Measurements from ENCODE around the gene PTPN2. TPM values are rescaled to one million over a fixed set of nuclear protein-coding genes. Genes with fewer than 3 reads are reported as not detected.

PTPN2 gene
- total RNA-seq, 1 experiment from 2014 or later, result 44.7 TPM

GRCh38 chr18:12783524-12783923 is 100.5 kb downstream of the PTPN2 start:
- Histone ChIP-seq H3K36me3 (ENCODE audit: insufficient read depth, low read length, poor library complexity, severe bottlenecking) (no peaks in the 10 kb centered on the region), H3K9me3 (ENCODE audit: low read depth, low read length, poor library complexity, severe bottlenecking) (no peaks in the 10 kb centered on the region), H3K4me3 (ENCODE audit: low read depth, low read length, poor library complexity, severe bottlenecking) (no peak overlapping the region), H3K27me3 (replicated peaks; ENCODE audit: insufficient read depth, low read depth, low read length, poor library complexity) (no peaks in the 10 kb centered on the region), H3K27ac (ENCODE audit: low read depth, low read length, poor library complexity, severe bottlenecking) (no peak overlapping the region), H3K4me1 (ENCODE audit: insufficient read depth, low read length, poor library complexity, severe bottlenecking) (no peaks in the 10 kb centered on the region)
- ChIA-PET POLR2A (ENCODE audit: low non-redundant PET) (no interaction called here), CTCF (no interaction called here)
- no peak for DNase-seq (ENCODE audit: low spot score)
- TF ChIP-seq, protein P1, sequence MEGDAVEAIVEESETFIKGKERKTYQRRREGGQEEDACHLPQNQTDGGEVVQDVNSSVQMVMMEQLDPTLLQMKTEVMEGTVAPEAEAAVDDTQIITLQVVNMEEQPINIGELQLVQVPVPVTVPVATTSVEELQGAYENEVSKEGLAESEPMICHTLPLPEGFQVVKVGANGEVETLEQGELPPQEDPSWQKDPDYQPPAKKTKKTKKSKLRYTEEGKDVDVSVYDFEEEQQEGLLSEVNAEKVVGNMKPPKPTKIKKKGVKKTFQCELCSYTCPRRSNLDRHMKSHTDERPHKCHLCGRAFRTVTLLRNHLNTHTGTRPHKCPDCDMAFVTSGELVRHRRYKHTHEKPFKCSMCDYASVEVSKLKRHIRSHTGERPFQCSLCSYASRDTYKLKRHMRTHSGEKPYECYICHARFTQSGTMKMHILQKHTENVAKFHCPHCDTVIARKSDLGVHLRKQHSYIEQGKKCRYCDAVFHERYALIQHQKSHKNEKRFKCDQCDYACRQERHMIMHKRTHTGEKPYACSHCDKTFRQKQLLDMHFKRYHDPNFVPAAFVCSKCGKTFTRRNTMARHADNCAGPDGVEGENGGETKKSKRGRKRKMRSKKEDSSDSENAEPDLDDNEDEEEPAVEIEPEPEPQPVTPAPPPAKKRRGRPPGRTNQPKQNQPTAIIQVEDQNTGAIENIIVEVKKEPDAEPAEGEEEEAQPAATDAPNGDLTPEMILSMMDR (conservative IDR thresholded peaks at IDR 0.05; ENCODE audit: low read depth, low read length), result no peak
- intact Hi-C loops (cut with micrococcal nuclease; ENCODE audit: unreplicated experiment), result no loop called here
- BruUV-seq (replicated peaks), result no TSS peak

DNA sequence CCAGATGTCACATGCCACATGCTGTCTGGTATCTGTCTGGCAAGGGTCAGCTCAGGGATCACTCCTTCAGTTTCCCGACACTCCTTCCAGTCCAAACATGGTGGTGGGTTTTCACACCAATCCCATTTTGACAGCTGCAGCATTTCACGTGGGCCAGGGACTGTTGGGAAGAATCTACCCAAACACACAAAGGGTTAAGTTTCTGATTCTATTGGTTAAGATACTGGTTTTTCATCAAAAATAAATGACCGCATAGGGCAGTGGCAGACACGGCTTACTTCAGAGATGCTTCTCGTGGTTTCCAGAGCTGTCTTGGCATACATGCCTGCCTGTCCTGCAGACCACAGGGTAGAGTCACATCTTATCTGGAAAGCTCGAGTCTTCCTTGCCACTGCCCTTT is 101.5 kb downstream of the PTPN2 start:
- no peak overlapping the region for H3K4me3 ChIP-seq (ENCODE audit: low read depth, low read length, poor library complexity, severe bottlenecking)
- CTCF ChIA-PET, result no interaction called here
- no peak overlapping the region for H3K27ac ChIP-seq (ENCODE audit: low read depth, low read length, poor library complexity, severe bottlenecking)
- DNase-seq (ENCODE audit: low spot score), result no peak
- H3K4me1 ChIP-seq (ENCODE audit: insufficient read depth, low read length, poor library complexity, severe bottlenecking), result no peaks in the 10 kb centered on the region
- no peaks in the 10 kb centered on the region for H3K9me3 ChIP-seq (ENCODE audit: low read depth, low read length, poor library complexity, severe bottlenecking)
- no peak for TF ChIP-seq EZH2 (IDR thresholded peaks at IDR 0.05; ENCODE audit: borderline replicate concordance, low read depth, low read length, poor library complexity, severe bottlenecking)
- TF ChIP-seq, protein P1 (conservative IDR thresholded peaks at IDR 0.05; ENCODE audit: low read depth, low read length), result no peak
- POLR2A ChIA-PET (ENCODE audit: low non-redundant PET), result interaction anchor here (0.5 kb wide), 1 partner anchor 35 kb away, joined by 4 read pairs; no protein-coding TSS in a partner anchor
- H3K27me3 ChIP-seq (replicated peaks; ENCODE audit: insufficient read depth, low read depth, low read length, poor library complexity), result no peaks in the 10 kb centered on the region
- intact Hi-C loops (cut with micrococcal nuclease; ENCODE audit: unreplicated experiment), result no loop called here
- no peaks in the 10 kb centered on the region for H3K36me3 ChIP-seq (ENCODE audit: insufficient read depth, low read length, poor library complexity, severe bottlenecking)
- no TSS peak for BruUV-seq (replicated peaks)

DNA sequence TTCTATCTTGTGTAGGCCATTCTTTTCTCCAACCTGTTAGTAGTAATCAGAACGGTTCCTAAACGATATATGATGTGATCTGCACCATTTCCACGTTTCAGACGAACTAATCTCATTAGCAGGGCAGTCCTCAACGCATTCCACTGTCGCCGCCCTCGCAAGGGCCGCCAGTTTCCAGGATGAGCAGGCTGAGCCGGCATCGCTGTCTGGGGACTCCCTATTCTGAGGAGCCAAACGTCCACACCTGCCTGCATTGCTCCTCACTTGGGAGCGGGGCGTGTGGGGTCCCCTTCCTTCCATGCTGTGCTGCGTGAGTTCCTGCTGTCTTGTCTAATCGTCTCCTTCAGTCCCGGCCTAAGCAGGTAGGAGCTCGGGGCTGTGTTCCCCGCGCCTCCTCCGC is 104.6 kb downstream of the PTPN2 start:
- Histone ChIP-seq H3K4me1 (ENCODE audit: insufficient read depth, low read length, poor library complexity, severe bottlenecking) (no peaks in the 10 kb centered on the region), H3K27me3 (replicated peaks; ENCODE audit: insufficient read depth, low read depth, low read length, poor library complexity) (no peaks in the 10 kb centered on the region), H3K4me3 (ENCODE audit: low read depth, low read length, poor library complexity, severe bottlenecking) (no peak overlapping the region), H3K27ac (ENCODE audit: low read depth, low read length, poor library complexity, severe bottlenecking) (no peak overlapping the region), H3K36me3 (ENCODE audit: insufficient read depth, low read length, poor library complexity, severe bottlenecking) (no peaks in the 10 kb centered on the region), H3K9me3 (ENCODE audit: low read depth, low read length, poor library complexity, severe bottlenecking) (no peaks in the 10 kb centered on the region)
- ChIA-PET CTCF (no interaction called here), POLR2A (ENCODE audit: low non-redundant PET) (no interaction called here)
- intact Hi-C loops (cut with micrococcal nuclease; ENCODE audit: unreplicated experiment), result no loop called here
- no peak for DNase-seq (ENCODE audit: low spot score)
- TF ChIP-seq, protein P1 (conservative IDR thresholded peaks at IDR 0.05; ENCODE audit: low read depth, low read length), result no peak
- no peak for TF ChIP-seq EZH2 (IDR thresholded peaks at IDR 0.05; ENCODE audit: borderline replicate concordance, low read depth, low read length, poor library complexity, severe bottlenecking)
- BruUV-seq (replicated peaks), result no TSS peak

All from A673 (cell line).